LoVo (cell line): ENCODE data around the gene RFPL4A.
"Not testable (repeated sequence)": the region's sequence is repeated elsewhere in the genome, so short reads cannot be mapped to it uniquely, and the experiment has no call there.

Experiments
- DNase-seq: peaks from one replicate; pipeline ENCODE4 v3.0.0-alpha.2; 2016; ENCODE audit warnings: low spot score

RFPL4A gene

DNA sequence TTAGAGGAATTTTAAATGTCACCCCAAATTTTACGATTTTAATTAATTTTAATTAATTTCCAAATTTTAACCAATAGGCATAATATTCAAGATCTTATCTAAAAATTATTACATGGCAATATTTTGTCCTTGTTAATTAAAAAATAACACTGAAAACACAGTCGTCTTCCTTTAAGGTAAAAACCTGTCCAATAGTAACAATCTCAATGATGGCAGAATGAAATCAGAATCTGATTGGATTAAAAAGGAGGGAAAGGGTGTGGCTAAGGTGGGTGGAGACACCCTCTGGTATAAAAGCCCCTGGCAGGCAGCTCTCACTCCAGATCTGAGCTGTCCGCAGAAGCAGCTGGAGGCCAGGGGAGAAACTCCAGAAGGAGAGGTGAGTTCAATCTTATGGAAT lies at the start of gene RFPL4A:
Gene RFPL4A (plus strand): TSS at position 301 of the 400 bp plus-strand sequence. CDS start 2,704 bp downstream, outside the sequence.
- not testable (repeated sequence) for DNase-seq

DNA sequence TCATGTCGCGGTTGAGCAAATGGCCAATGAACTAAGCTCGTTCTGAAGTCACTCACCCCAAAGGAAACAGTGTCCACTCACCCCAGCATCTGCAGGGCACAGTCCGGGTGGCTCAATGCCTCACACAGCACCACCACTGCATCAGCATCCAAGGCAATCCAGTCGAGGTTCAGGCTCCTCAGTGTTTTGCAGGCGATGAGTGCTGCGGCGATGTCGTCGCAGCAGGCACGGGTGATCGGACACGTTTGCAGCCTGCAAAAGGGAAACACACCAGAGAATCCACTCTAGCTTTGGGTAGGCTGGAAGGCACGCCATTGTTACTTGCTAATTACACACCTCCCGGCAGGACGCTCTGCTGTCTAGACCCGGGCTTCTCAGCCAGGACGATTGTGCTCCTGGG lies 47.2 kb upstream of the RFPL4A start:
- DNase-seq, result no peak

DNA sequence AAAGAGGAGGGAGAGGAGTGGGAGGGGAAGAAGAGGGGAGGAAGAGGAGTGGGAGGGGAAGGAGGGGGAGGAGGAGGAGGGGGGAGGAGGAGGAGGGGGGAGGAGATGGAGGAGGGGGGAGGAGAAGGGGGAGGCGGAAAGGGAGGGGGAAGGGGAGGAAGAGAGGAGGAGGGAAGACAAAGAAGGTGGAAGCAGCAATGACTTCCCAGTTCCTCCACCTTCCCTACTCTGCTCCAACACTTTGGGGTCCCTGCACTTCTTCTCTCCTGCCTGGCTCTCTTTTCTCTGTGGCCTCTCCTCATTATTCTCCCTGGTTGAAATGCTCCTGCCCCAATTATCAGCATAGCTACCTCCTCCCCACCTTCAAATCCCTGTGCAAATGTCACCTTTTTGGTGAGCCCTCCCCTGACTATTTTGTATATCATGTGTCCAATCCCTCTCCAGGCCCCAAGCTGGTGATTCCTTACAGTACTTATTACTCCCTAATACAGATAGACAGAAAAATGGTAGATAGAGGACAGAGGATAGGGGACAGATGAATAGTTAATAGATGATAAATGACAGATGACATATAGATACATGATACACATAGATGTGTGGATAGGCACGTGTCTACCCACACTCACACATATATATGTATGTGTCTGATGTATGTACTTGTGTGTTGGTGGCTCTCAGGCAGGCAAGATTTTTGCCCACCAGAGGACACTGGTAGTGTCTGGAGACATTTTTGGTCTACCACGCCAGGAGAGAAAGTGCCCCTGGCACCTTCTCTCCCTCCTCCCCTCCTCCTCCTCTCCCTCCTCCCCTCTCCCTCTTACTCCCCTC lies 45.9 kb upstream of the RFPL4A start:
- DNase-seq, result no peak

DNA sequence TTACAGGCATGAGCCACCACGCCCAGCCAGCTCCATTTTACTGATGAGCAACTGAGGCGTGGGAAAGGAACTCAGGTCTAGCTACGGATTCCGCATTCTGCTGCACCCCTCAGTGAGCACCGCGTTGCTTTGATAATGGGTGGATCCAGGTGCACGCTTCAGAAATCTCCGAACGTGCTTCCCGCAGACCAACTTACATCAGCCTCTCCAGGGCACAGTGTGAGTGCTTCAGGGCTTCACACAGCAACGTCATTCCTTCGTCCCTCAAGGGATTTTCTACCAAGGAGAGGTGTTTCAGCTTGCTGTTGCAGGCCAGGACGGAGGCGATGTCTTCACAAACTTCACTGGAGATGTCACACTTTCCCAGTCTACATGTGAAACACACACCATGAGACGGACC lies 42.4 kb upstream of the RFPL4A start:
- DNase-seq, result no peak

DNA sequence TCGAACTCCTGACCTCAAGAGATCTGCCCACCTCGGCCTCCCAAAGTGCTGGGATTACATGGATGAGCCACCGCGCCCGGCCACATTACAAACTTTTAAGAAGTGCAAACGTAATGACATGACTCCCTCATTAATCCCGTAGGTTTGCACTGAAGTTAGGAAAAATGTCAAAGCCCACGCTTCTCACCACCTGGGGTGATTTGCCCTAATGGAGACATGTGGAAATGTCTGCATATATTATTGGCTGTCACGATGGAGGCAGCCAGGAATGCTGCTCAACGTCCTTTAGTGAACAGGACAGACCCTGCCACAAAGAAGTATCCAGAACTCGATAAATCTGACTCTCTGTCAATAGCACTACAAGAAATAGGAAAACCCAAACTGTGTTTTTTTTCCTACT lies 41.6 kb upstream of the RFPL4A start:
- no peak for DNase-seq

DNA sequence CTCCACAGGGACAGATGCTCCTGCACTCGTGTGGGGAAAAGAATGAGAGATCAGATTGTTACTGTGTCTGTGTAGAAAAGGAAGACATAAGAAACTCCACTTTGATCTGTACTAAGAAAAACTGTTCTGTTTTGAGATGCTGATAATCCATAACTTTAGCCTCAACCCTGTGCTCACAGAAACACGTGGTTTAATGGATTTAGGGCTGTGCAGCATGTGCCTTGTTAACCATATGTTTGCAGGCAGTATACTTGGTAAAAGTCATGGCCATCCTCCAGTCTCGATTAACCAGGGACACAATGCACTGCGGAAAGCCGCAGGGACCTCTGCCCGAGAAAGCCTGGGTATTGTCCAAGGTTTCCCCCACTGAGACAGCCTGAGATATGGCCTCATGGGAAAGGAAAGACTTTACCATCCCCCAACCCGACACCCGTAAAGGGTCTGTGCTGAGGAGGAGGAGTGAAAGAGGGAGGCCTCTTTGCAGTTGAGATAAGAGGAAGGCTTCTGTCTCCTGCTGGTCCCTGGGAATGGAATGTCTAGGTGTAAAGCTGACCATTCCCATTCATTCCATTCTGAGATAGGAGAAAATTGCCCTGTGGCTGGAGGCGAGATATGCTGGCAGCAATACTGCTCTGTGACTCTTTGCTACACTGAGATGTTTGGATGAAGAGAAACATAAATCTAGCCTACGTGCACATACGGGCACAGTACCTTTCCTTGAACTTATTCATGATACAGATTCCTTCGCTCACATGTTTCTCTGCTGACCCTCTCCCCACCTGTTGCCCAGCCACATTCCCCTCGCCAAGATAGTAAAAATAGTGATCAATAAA lies 40.8 kb upstream of the RFPL4A start:
- DNase-seq, result not testable (repeated sequence)

DNA sequence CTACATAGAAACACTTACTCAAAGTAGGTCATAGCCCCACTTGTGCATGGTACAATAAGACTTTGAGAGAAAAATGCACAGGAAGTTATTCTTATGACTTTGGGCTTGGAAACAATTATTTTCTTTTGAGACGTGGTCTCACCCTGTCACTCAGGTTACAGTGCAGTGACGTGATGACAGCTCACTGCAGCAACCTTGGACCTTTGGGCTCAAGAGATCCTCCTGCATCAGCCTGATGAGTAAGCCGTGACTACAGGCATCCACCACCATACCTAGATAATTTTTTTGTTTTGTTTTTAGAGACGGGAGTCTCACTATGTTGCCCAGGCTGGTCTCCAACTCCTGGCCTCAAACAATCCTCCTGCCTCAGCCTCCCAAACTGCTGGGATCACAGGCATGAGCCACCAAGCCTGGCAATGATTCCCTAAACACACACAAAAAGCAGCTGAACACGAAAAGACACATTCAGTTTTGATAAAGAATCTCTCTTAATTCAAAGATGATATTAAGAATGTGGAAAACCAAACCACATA lies 38.6 kb upstream of the RFPL4A start:
- DNase-seq, result no peak

DNA sequence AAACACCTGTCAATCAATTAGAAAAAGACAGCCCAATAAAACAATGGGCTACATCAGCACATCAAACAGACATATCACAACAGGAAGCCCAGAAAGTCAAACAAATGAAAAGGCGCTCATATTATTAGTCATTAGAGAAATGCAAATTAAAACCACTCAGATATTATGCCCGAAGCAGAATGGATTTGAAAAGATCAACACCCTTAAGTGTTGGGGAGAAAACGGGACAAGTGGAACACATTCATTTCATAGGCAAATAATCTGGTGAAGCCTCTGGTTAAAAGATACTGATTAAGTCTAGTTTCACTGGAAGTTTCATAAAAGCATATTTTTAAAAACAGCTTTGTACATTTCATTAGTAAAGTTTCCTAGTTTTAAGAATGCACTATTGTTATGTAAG lies 38.1 kb upstream of the RFPL4A start:
- no peak for DNase-seq

DNA sequence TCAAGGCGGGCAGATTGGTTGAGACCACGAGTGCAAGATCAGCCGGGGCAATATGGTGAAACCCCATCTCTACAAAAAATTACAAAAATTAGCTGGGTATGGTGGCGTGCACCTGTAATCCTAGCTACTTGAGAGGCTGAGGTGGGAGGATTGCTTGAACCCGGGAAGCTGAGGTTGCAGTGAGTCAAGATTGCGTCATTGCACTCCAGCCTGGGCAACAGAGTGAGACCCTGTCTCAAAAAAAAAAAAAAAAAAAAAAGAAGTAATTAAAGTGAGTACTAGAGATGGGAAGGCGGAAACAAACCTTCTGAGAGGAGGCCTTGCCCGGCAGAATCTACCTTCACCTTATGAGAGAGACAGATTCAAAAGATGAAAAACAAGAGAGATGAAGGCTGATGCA lies 35.4 kb upstream of the RFPL4A start:
- DNase-seq, result no peak

DNA sequence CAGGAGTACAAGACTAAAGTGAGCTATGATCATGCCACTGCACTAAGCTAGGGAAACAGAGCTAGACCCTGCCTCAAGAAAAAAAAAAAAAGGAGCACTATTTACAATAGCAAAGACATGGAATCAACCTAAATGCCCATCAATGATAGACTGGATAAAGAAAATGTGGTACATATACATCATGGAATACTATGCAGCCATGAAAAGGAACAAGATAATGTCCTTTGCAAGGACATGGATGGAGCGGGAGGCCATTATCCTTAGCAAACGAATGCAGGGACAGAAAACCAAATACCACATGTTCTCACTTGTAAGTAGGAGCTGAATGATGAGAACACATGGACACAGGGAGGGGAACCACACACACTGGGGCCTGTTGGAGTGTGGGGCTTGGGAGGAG lies 28.5 kb upstream of the RFPL4A start:
- DNase-seq, result not testable (repeated sequence)

DNA sequence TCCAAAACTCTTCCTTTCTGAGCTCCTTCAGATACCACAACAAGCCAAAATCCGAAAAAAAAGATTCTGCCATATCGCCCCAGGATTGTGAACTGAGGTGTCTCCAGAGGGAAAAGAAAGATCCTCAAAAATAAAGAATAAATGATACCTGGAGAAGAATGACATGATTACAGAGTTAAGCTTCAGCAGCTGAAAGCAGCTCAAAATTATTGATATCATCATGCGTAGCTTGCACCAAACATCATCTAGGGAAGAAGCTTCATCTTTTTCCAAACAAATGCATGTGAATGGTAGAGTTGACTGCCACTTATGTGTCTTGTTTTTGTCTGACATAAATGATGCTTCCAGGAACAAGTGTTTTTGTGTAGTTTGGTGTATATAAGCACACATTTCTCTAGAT lies 20.6 kb upstream of the RFPL4A start, which contains the start of gene NLRP9:
Gene NLRP9 (minus strand): TSS at position 101 of the 400 bp plus-strand sequence. CDS start 28 bp downstream, at position 73.
- no peak for DNase-seq

DNA sequence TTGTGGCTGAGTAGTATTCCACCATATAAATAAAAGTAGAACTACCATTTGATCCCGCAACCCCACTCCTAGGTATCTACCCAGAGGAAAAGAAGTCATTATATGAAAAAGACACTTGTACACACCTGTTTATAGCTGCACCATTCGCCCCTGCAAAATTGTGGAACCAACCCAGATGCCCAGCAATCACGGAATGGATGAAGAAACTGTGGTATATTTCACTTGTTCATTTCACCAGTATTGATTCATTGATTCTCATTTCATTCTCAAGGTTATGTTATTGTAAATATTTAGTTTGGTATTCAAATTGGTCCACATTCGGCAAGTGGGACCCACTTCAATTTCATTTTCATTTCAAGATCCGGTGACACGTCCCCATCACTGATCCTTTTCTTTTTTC lies 8.2 kb upstream of the RFPL4A start:
- no peak for DNase-seq

DNA sequence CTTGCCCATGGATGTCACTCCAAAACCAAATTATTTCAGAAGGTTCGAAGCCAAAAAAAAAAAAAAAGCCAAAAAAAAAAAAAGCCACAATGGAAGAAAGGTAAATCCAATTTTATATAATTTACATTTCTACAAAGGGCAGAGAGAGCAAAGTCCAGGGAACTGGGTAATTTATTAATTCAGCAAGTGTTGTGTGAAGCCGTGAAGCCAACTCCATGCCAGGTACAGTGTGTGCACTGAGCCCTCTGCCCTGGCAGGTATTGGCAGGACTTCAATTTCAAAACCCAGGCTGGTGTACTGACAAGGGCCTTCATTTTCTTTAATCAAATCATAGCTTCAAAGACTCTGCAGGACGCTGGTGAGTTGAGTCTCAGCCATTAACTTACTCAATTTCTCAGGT lies 5.5 kb upstream of the RFPL4A start:
- no peak for DNase-seq

DNA sequence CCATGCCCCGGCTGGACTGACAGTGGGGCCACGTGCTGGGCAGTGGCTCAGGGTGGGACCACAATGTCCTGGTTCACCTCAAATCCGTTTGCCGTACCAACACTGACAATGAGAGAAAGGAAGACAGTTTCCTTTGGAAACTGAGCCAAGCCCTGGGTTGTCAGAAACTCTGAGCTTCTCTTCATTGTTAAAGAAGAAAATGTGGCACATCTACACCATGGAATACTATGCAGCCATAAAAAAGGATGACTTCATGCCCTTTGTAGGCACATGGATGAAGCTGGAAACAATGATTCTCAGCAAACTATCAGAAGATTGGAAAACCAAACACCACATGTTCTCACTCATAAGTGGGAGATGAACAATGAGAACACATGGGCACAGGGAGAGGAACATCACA lies 2.1 kb upstream of the RFPL4A start:
- DNase-seq, result not testable (repeated sequence)

DNA sequence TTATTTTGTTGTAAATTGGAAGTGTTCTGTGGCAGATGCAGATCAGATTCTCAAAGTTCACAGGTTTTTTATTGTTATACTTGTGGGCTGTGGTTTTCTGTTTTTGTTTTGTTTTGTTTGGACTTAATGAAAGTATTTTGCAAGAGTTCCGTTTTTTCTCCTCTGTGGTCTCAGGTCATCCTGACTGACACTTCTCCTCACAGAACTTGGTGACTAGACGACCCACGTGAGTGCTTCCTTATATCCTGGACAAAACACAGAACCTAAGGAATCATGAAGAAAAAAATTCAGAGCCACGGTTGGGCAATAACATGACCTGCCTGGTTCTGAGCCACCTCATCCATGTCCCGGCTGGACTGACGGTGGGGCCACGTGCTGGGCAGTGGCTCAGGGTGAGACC lies 7.6 kb downstream of the RFPL4A start:
- DNase-seq, result no peak

DNA sequence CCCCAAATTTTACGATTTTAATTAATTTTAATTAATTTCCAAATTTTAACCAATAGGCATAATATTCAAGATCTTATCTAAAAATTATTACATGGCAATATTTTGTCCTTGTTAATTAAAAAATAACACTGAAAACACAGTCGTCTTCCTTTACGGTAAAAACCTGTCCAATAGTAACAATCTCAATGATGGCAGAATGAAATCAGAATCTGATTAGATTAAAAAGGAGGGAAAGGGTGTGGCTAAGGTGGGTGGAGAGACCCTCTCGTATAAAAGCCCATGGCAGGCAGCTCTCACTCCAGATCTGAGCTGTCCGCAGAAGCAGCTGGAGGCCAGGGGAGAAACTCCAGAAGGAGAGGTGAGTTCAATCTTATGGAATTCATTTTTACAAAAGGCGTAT lies 9.9 kb downstream of the RFPL4A start, which contains the start of gene RFPL4AL1:
Gene RFPL4AL1 (plus strand): TSS at position 301 of the 400 bp plus-strand sequence. CDS start 2,687 bp downstream, outside the sequence.
- not testable (repeated sequence) for DNase-seq

DNA sequence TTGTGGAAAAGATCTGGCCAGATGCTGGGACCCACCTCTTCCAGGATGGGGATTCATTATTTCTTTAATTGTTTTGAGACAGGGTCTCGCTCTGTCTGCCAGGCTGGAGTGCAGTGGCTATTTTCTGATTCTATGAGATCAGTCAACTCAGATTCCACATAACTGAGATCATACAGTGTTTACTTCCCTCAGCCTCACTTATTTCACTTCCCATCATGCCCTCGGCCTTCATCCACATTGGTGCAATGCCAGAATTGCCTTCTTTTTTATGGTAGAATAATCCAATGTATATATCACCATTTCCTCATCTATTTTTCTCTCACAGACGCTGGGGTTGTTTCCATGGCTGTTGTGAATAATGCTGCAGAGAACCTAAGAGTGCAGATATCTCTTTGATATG lies 10.7 kb downstream of the RFPL4A start:
- not testable (repeated sequence) for DNase-seq

DNA sequence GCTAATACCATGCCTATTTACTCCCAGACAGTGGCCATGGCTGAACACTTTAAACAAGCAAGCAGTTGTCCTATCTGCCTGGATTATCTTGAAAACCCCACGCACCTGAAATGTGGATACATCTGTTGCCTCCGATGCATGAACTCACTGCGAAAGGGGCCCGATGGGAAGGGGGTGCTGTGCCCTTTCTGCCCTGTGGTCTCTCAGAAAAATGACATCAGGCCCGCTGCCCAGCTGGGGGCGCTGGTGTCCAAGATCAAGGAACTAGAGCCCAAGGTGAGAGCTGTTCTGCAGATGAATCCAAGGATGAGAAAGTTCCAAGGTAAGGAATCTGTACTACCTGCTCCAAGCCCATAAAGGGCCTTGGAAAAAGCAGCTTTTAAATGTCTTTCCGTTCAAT lies 18.6 kb downstream of the RFPL4A start:
- DNase-seq, result no peak

DNA sequence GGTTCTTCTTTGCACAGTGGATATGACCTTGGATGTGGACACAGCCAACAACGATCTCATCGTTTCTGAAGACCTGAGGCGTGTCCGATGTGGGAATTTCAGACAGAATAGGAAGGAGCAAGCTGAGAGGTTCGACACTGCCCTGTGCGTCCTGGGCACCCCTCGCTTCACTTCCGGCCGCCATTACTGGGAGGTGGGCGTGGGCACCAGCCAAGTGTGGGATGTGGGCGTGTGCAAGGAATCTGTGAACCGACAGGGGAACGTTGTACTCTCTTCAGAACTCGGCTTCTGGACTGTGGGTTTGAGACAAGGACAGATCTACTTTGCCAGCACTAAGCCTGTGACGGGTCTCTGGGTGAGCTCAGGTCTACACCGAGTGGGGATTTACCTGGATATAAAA lies 19.4 kb downstream of the RFPL4A start:
- no peak for DNase-seq

DNA sequence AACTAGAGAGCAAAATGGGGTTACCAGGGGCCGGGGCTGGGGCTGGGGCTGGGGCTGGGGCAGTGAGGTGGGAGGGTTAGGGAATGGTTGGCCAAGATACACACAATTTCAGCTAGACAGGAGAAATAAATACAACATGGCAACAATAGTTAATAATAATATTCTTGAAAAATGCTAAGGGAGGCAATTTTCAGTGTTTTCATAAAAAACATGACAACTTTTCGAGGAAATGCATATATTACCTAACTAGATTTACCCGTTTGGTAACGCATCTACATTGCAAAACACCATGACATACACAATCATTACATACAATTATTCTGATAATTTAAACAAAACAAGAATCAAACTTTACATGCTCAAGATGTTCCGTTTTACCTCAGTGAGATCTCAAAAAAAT lies 22.2 kb downstream of the RFPL4A start:
- no peak for DNase-seq

DNA sequence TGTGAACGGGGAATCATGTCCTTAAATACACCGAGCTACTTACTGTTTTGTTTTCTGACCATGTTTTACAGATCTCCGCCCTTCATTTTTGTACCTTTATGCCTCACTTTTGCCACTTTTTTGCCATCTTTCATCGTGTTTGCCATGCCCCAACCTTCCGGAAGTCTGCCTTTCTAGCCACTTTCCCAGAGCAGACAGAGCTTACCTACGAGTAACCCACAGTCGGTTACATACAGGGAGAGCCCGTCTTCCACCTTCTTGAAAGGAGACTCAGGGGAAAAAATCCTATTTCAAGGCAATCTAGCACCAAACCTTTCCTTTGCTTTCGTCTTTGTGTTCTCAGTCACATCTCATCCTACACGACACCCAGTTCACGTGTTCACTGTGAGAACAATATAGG lies 36.1 kb downstream of the RFPL4A start:
- no peak for DNase-seq

DNA sequence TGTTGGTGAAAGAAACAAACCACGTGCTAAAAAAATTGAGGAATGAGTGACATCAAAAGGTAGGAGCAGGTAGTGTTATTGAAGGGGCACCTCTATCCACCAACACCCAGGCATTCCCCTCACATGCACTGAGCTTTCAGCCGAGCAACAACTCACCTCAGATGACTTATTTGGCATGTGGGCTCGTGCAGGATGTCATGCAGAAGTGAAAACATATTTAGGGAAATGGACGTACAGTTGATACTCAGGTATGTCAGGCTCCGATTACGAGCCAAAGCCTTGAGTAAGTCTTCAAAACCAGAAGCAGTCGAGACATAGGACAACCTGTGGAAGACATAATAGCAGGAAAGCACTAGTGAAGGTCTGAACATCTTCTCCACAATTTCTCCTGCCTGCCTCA lies 42.5 kb downstream of the RFPL4A start:
- no peak for DNase-seq

DNA sequence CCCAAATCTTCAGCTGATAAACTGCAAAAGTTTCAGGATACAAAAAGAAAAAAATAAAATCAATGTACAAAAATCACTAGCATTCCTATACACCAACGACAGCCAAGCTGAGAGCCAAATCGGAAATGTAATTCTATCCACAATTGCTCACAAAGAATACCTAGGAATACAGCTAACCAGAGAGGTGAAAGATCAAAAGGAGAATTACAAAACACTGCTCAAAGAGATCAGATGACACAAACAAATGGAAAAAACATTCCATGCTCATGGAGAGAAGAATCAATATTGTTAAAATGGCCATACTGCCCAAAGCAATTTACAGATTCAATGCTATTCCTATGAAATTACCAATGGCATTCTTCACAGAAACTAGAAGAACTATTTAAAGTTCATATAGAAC lies 43.4 kb downstream of the RFPL4A start:
- no peak for DNase-seq
